HepG2 (cell line): Measurements from ENCODE around the gene C3orf18. TPM values are rescaled to one million over a fixed set of nuclear protein-coding genes. Genes with fewer than 3 reads are reported as not detected.

Experiments used
- ATAC-seq: fragments of 200-7000 bp; cut with Tn5 transposase; 3 replicates; pipeline ENCODE4 v1.9.1; 2020; ENCODE audit warnings: mild to moderate bottlenecking, moderate library complexity
- BruUV-seq: library from RNA; stranded (reverse); fragments of 400-500 nt; replicated peaks from 2 replicates; lab custom pipeline; 2021; lab: Mats Ljungman, UMichigan
- CTCF ChIA-PET: fragments of 300-600 bp; formaldehyde crosslinking; extraction: SDS; loops from one replicate; lab custom pipeline; 2021; ENCODE audit warnings: low total read pairs, inconsistent platforms, low intra/inter-chr PET ratio; lab: Yijun Ruan, JAX
- POLR2A ChIA-PET: fragments of 350-600 bp; sonication (Branson Sonifier 250); formaldehyde crosslinking; loops from one replicate; lab custom pipeline; 2020; ENCODE audit warnings: antibody characterized with exemption, inconsistent platforms; lab: Yijun Ruan, JAX
- DNase-seq: peaks from one replicate; pipeline ENCODE4 v3.0.0-alpha.2; 2015; ENCODE audit warnings: low spot score
- FAIRE-seq: peaks from 3 replicates; lab custom pipeline; 2011; peaks lifted over from hg19 to GRCh38; lab: Jason Lieb, UNC
- H2AFZ ChIP-seq: one replicate; pipeline ENCODE4 v1.6.1; 2011; ENCODE audit warnings: low read length, inconsistent platforms
- H3K27ac ChIP-seq: fragments of 300-600 bp; 3 replicates; pipeline ENCODE4 v1.8.0; 2011; ENCODE audit warnings: mixed run types, mild to moderate bottlenecking, mixed read lengths, low read length, inconsistent platforms; ENCODE audit not compliant: insufficient read depth; ENCODE audit errors: extremely low read length
- H3K27me3 ChIP-seq, 2 experiments: fragments of 200-600 bp in 1 of 2; 2 replicates in 1 of 2; 3 replicates in 1 of 2; pipeline versions ENCODE4 v1.6.0 to v1.8.0; 2011; ENCODE audit warnings: low read length in 2 of 2, mild to moderate bottlenecking in 2 of 2, moderate library complexity in 2 of 2, inconsistent platforms in 1 of 2; ENCODE audit not compliant: insufficient read depth in 2 of 2, control insufficient read depth in 1 of 2
- H3K36me3 ChIP-seq, 2 experiments: fragments of 200-600 bp in 1 of 2; replicated peaks in 1 of 2; 2 replicates in 1 of 2; 3 replicates in 1 of 2; pipeline versions ENCODE4 v1.5.1 to v1.8.0; 2011; ENCODE audit warnings: low read length in 2 of 2, inconsistent platforms in 1 of 2; ENCODE audit not compliant: insufficient read depth in 2 of 2, control insufficient read depth in 1 of 2
- H3K4me1 ChIP-seq: 2 replicates; pipeline ENCODE4 v1.5.1; 2012; ENCODE audit warnings: low read length, inconsistent platforms; ENCODE audit not compliant: insufficient read depth
- H3K4me2 ChIP-seq: 2 replicates; pipeline ENCODE4 v1.6.0; 2011; ENCODE audit warnings: low read depth, low read length, inconsistent platforms
- H3K4me3 ChIP-seq, 3 experiments: fragments of 200-600 bp in 1 of 3; sonication (generic), shearing (Covaris generic) in 1 of 3; replicated peaks in 1 of 3; 2 replicates each; pipeline ENCODE4 v1.5.1; 2011 to 2016; ENCODE audit warnings: low read length in 3 of 3, inconsistent platforms in 2 of 3, low read depth in 2 of 3, mild to moderate bottlenecking in 2 of 3, control low read depth in 1 of 3, mixed read lengths in 1 of 3; ENCODE audit not compliant: insufficient read depth in 1 of 3
- H3K79me2 ChIP-seq: one replicate; pipeline ENCODE4 v1.6.1; 2011; ENCODE audit warnings: low read length, inconsistent platforms; ENCODE audit not compliant: insufficient read depth
- H3K9ac ChIP-seq: 2 replicates; pipeline ENCODE4 v1.6.0; 2011; ENCODE audit warnings: mild to moderate bottlenecking, low read depth, low read length, inconsistent platforms; ENCODE audit not compliant: insufficient read depth
- H3K9me3 ChIP-seq: 2 replicates; pipeline ENCODE4 v1.5.1; 2012; ENCODE audit warnings: mild to moderate bottlenecking, low read length
- H4K20me1 ChIP-seq: 2 replicates; pipeline ENCODE4 v1.6.0; 2011; ENCODE audit warnings: inconsistent platforms, mild to moderate bottlenecking, low read length, moderate library complexity; ENCODE audit not compliant: insufficient read depth
- ARNT2 ChIP-seq: sonication (generic); formaldehyde crosslinking; IDR thresholded peaks from 2 replicates; pipeline ENCODE4 v1.8.0; 2022; ENCODE audit warnings: mild to moderate bottlenecking, low read depth, missing genetic modification reagents, moderate library complexity
- CCAR2 ChIP-seq: fragments of 200-400 bp; formaldehyde crosslinking; optimal IDR thresholded peaks from 2 replicates; pipeline ENCODE3; 2018; ENCODE audit warnings: low read depth, mild to moderate bottlenecking, low read length, moderate library complexity
- GLI4 ChIP-seq: sonication (generic); formaldehyde crosslinking; IDR thresholded peaks from 2 replicates; pipeline ENCODE4 v1.5.1; 2020; ENCODE audit warnings: missing genetic modification reagents, mild to moderate bottlenecking, moderate library complexity, borderline replicate concordance
- PRDM4 ChIP-seq: sonication (generic); formaldehyde crosslinking; IDR thresholded peaks from 2 replicates; pipeline ENCODE4 v1.9.0; 2021; ENCODE audit warnings: missing genetic modification reagents, borderline replicate concordance
- ZBTB39 ChIP-seq: sonication (generic); formaldehyde crosslinking; IDR thresholded peaks from 2 replicates; pipeline ENCODE4 v1.5.0; 2020; ENCODE audit warnings: missing genetic modification reagents
- ZMYM4 ChIP-seq: sonication (generic); formaldehyde crosslinking; IDR thresholded peaks from 2 replicates; pipeline ENCODE4 v1.8.1; 2023; ENCODE audit warnings: mild to moderate bottlenecking, missing genetic modification reagents
- ZNF138 ChIP-seq: sonication (generic); formaldehyde crosslinking; IDR thresholded peaks from 2 replicates; pipeline ENCODE4 v1.5.0; 2020; ENCODE audit warnings: mild to moderate bottlenecking, low read depth, missing genetic modification reagents
- ZNF441 ChIP-seq: sonication (generic); formaldehyde crosslinking; IDR thresholded peaks from 2 replicates; pipeline ENCODE4 v1.7.0; 2021; ENCODE audit warnings: missing genetic modification reagents, borderline replicate concordance
- ZNF644 ChIP-seq: IDR thresholded peaks from 2 replicates; pipeline ENCODE4 v1.6.1; 2016; ENCODE audit warnings: low read depth
- ZNF713 ChIP-seq: sonication (generic); formaldehyde crosslinking; IDR thresholded peaks from 2 replicates; pipeline ENCODE4 v1.4.0; 2020; ENCODE audit warnings: mild to moderate bottlenecking, missing genetic modification reagents
- ZSCAN20 ChIP-seq: sonication (generic); formaldehyde crosslinking; IDR thresholded peaks from 2 replicates; pipeline ENCODE4 v1.4.0; 2020; ENCODE audit warnings: missing genetic modification reagents, mild to moderate bottlenecking, borderline replicate concordance
- WGBS: methylation state at CpG from one replicate; pipeline ENCODE4 v1.1.6; 2017; ENCODE audit warnings: low lambda C conversion rate; 5-methylcytosine and 5-hydroxymethylcytosine counted together
- in situ Hi-C: cut with HindIII; loops from 2 replicates; pipeline ENCODE4 v1.10.0; 2017; ENCODE audit warnings: low pct_unique_long_range_greater_than_20kb; ENCODE audit not compliant: extremely low pct_ligation_motif_present
- intact Hi-C: fragments of 100-400 bp; cut with micrococcal nuclease; formaldehyde crosslinking; loops from one replicate; pipeline ENCODE4 v1.10.0; 2022; ENCODE audit not compliant: unreplicated experiment
- polyA plus RNA-seq, 8 experiments: library from polyadenylated mRNA; depleted of rRNA in 3 of 8; stranded (reverse) in 7 of 8; unstranded in 1 of 8; fragments of >200 nt; fragmentation: Illumina TruSeq in 4 of 8; extraction: Trizol in 4 of 8; gene quantifications; 2 replicates each; pipeline versions ENCODE4 v1.2.1 to v1.2.3, GENCODE V29; 2011 to 2016; ENCODE audit warnings: low read depth in 4 of 8, missing spikeins in 1 of 8, mixed read lengths in 1 of 8; ENCODE audit not compliant: insufficient read depth in 1 of 8
- total RNA-seq, 5 experiments: library from RNA; depleted of rRNA; stranded (reverse); fragments of >200 nt; fragmentation: Illumina TruSeq; extraction: Trizol; gene quantifications; 2 replicates each; pipeline ENCODE4 v1.2.3, GENCODE V29; 2016; ENCODE audit warnings: low read depth in 1 of 5
- TF ChIP-seq, protein P1 (sequence below), 2 experiments: sonication (generic) in 1 of 2; formaldehyde crosslinking in 1 of 2; IDR thresholded peaks; 2 replicates each; pipeline versions ENCODE4 v1.4.0 to v1.6.1; 2016 to 2020; ENCODE audit warnings: borderline replicate concordance in 1 of 2, low read depth in 1 of 2, mild to moderate bottlenecking in 1 of 2, missing genetic modification reagents in 1 of 2

The C3orf18 gene
- total and polyA plus RNA-seq, 2 of the 13 experiments (the other 11 are each of a cell fraction or from before 2014, with no cell fraction given): 1.6 to 4.8 TPM

DNA sequence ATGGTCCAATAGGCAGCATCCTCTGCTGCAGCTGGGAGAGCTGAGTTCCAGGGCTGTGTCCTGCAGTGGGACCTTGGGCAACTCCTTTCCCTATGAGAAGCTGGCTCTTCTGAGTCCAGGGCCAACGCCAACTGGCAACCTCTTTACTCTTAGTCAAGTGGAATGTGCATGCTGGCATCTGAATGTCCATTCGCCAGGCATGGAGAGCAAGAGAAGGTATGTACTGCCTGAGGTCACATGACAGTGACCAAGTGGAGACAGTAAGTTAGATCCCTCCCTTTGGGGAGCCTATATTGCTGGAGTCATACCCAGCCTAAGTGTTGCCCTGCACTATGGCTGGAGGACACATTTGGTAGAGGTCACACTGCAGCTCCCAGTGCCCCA, 13.9 kb upstream of the C3orf18 start:
- H3K4me2 ChIP-seq: no peak overlapping the region
- BruUV-seq: no TSS peak
- intact Hi-C loops: no loop called here
- no peak for ATAC-seq
- no peak for DNase-seq
- in situ Hi-C loops: no loop called here
- no peak for FAIRE-seq
- WGBS: 100% methylated on average over 1 of the region's 2 CpGs
- H2AFZ ChIP-seq: no peak overlapping the region
- H3K79me2 ChIP-seq: no peaks in the 10 kb centered on the region
- peaks cover 52% of the 10 kb centered on the region for H3K4me1 ChIP-seq
- H4K20me1 ChIP-seq: no peaks in the 10 kb centered on the region
- H3K27me3 ChIP-seq: no peaks in the 10 kb centered on the region
- ChIA-PET POLR2A (interaction anchor here (0.7 to 4.3 kb wide), 4 partner anchors 11 to 30 kb away, joined by 3 to 20 read pairs (median 3); partner anchors contain the start of genes CISH and HEMK1), CTCF (no interaction called here)
- no peak overlapping the region for H3K27ac ChIP-seq
- no peak overlapping the region for H3K4me3 ChIP-seq
- H3K9ac ChIP-seq: no peak overlapping the region
- no peaks in the 10 kb centered on the region; a peak in 2 of 5 replicates for H3K36me3 ChIP-seq
- no peaks in the 10 kb centered on the region for H3K9me3 ChIP-seq
- TF ChIP-seq ARNT2 (CRISPR knock-in tag) (no peak), GLI4 (no peak), ZNF713 (CRISPR knock-in tag) (no peak), ZNF644 (CRISPR knock-in tag) (no peak), ZNF441 (CRISPR knock-in tag) (no peak), ZBTB39 (no peak), ZMYM4 (CRISPR knock-in tag) (no peak), CCAR2 (no peak), ZSCAN20 (CRISPR knock-in tag) (no peak), ZNF138 (CRISPR knock-in tag) (no peak), PRDM4 (CRISPR knock-in tag) (no peak)
- TF ChIP-seq, protein P1, sequence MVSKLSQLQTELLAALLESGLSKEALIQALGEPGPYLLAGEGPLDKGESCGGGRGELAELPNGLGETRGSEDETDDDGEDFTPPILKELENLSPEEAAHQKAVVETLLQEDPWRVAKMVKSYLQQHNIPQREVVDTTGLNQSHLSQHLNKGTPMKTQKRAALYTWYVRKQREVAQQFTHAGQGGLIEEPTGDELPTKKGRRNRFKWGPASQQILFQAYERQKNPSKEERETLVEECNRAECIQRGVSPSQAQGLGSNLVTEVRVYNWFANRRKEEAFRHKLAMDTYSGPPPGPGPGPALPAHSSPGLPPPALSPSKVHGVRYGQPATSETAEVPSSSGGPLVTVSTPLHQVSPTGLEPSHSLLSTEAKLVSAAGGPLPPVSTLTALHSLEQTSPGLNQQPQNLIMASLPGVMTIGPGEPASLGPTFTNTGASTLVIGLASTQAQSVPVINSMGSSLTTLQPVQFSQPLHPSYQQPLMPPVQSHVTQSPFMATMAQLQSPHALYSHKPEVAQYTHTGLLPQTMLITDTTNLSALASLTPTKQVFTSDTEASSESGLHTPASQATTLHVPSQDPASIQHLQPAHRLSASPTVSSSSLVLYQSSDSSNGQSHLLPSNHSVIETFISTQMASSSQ (IDR thresholded peaks at IDR 0.05; ENCODE audit: low read depth): no peak
- TF ChIP-seq, protein P1 (CRISPR knock-in tag; IDR thresholded peaks at IDR 0.05; ENCODE audit: borderline replicate concordance): no peak
